ENCODE results near the gene IRAK2.
A peak's percentile ranks its signal among the peaks of the same experiment; 100 is the strongest.
"Not testable (repeated sequence)": the region's sequence is repeated elsewhere in the genome, so short reads cannot be mapped to it uniquely, and the experiment has no call there.

Gene IRAK2

GRCh38 chr3:10164546-10165393, at the start of gene IRAK2:
TSS of gene IRAK2 (plus strand) at chr3:10164919. CDS start at chr3:10164955, 36 bp downstream.
- peak; percentile 57 for DNase-seq

- peak; percentile 96 for DNase-seq
Measured at GRCh38 chr3:10115326-10116137, 49.2 kb upstream of the IRAK2 start, which contains the start of gene BRK1. TSS of gene BRK1 (plus strand) at chr3:10115675. CDS start at chr3:10115702, 27 bp downstream.

- DNase-seq = no peak
Measured at GRCh38 chr3:10116138-10116460, 48.6 kb upstream of the IRAK2 start.

GRCh38 chr3:10116928-10117327, 47.8 kb upstream of the IRAK2 start:
- no peak for DNase-seq

- DNase-seq = no peak
Measured at GRCh38 chr3:10119376-10119775, 45.3 kb upstream of the IRAK2 start.

- no peak for DNase-seq
Measured at GRCh38 chr3:10121064-10121463, 43.7 kb upstream of the IRAK2 start.

- DNase-seq = no peak
Measured at GRCh38 chr3:10122724-10123123, 42.0 kb upstream of the IRAK2 start.

GRCh38 chr3:10135872-10136271, 28.8 kb upstream of the IRAK2 start:
- DNase-seq = not testable (repeated sequence)

- DNase-seq = no peak
Measured at GRCh38 chr3:10136426-10137005, 28.2 kb upstream of the IRAK2 start.

- no peak for DNase-seq
Measured at GRCh38 chr3:10137178-10137577, 27.5 kb upstream of the IRAK2 start.

GRCh38 chr3:10140996-10141546, 23.6 kb upstream of the IRAK2 start:
- DNase-seq = no peak

GRCh38 chr3:10142707-10143560, 21.8 kb upstream of the IRAK2 start:
- peak; percentile 23 for DNase-seq

GRCh38 chr3:10145685-10146084, 19.0 kb upstream of the IRAK2 start:
- DNase-seq = no peak

- DNase-seq = no peak
Measured at GRCh38 chr3:10149226-10149625, 15.5 kb upstream of the IRAK2 start.

GRCh38 chr3:10150987-10151386, 13.7 kb upstream of the IRAK2 start:
- no peak for DNase-seq

- no peak for DNase-seq
Measured at GRCh38 chr3:10154335-10155122, 10.2 kb upstream of the IRAK2 start.

GRCh38 chr3:10155123-10155472, 9.6 kb upstream of the IRAK2 start:
- DNase-seq = no peak

- no peak for DNase-seq
Measured at GRCh38 chr3:10155658-10156057, 9.1 kb upstream of the IRAK2 start.

GRCh38 chr3:10157031-10157430, 7.7 kb upstream of the IRAK2 start:
- DNase-seq = no peak

GRCh38 chr3:10158555-10158954, 6.2 kb upstream of the IRAK2 start:
- not testable (repeated sequence) for DNase-seq

- no peak for DNase-seq
Measured at GRCh38 chr3:10160346-10160745, 4.4 kb upstream of the IRAK2 start.

- no peak for DNase-seq
Measured at GRCh38 chr3:10160925-10161324, 3.8 kb upstream of the IRAK2 start.
